HL-60 (cell line): Measurements from ENCODE around the gene HMCN1.

ENCODE experiments used
- DNase-seq, 2 experiments: peaks; one replicate each; pipeline ENCODE4 v3.0.0-alpha.2; 2010 to 2020; ENCODE audit warnings: low read depth in 1 of 2, low spot score in 1 of 2
- H3K27ac ChIP-seq: fragments of 250-450 bp; sonication (Bioruptor Pico); replicated peaks from 2 replicates; pipeline ENCODE4 v1.5.1; 2020; ENCODE audit warnings: mild to moderate bottlenecking, moderate library complexity
- H3K27me3 ChIP-seq: fragments of 250-450 bp; sonication (Bioruptor Pico); 2 replicates; pipeline ENCODE4 v1.5.1; 2021; ENCODE audit warnings: mild to moderate bottlenecking, moderate library complexity; ENCODE audit not compliant: insufficient read depth, poor library complexity, severe bottlenecking
- H3K4me3 ChIP-seq: replicated peaks from 2 replicates; pipeline ENCODE4 v1.5.1; 2011; ENCODE audit warnings: mild to moderate bottlenecking, control low read depth, low read length; ENCODE audit not compliant: insufficient read depth
- CTCF ChIP-seq: IDR thresholded peaks from one replicate; pipeline ENCODE4 v1.5.1; 2011; ENCODE audit warnings: low read length, control low read depth, inconsistent platforms; ENCODE audit not compliant: insufficient read depth
- GABPA ChIP-seq: IDR thresholded peaks from 2 replicates; pipeline ENCODE4 v1.6.1; 2012; ENCODE audit warnings: low read depth
- POLR2AphosphoS5 ChIP-seq: IDR thresholded peaks from 2 replicates; pipeline ENCODE4 v1.6.1; 2012; ENCODE audit warnings: low read depth
- SPI1 ChIP-seq: IDR thresholded peaks from 2 replicates; pipeline ENCODE4 v1.6.1; 2012; ENCODE audit warnings: low read depth, mild to moderate bottlenecking, borderline replicate concordance
- TF ChIP-seq, protein P1 (sequence below): IDR thresholded peaks from 2 replicates; pipeline ENCODE4 v1.6.1; 2012; ENCODE audit warnings: low read depth; ENCODE audit not compliant: insufficient replicate concordance

The HMCN1 gene

DNA sequence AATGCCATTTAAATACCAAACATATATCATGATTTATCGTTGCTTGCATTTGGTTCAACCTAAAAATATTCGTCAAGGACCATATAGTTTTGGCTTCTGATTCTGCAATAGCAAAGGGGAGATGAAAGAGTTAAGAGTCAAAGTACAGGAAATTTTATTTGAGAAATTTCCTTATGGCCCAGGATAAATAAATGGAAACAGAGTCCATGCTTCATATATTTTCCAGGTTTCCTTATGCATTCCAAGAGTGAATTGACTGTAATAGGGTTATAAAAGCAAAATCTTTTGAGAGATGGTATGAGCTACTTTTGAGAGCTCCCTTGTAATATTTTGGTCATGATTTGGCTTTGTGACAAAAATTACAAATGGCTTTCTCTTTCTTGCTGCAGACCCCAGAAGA, 140.1 kb downstream of the HMCN1 start:
- peaks cover 4% of the 10 kb centered on the region for H3K27me3 ChIP-seq
- H3K27ac ChIP-seq = no peak overlapping the region
- no peak overlapping the region for H3K4me3 ChIP-seq
- TF ChIP-seq CTCF (no peak), SPI1 (no peak), GABPA (no peak), POLR2AphosphoS5 (no peak)
- TF ChIP-seq, protein P1, sequence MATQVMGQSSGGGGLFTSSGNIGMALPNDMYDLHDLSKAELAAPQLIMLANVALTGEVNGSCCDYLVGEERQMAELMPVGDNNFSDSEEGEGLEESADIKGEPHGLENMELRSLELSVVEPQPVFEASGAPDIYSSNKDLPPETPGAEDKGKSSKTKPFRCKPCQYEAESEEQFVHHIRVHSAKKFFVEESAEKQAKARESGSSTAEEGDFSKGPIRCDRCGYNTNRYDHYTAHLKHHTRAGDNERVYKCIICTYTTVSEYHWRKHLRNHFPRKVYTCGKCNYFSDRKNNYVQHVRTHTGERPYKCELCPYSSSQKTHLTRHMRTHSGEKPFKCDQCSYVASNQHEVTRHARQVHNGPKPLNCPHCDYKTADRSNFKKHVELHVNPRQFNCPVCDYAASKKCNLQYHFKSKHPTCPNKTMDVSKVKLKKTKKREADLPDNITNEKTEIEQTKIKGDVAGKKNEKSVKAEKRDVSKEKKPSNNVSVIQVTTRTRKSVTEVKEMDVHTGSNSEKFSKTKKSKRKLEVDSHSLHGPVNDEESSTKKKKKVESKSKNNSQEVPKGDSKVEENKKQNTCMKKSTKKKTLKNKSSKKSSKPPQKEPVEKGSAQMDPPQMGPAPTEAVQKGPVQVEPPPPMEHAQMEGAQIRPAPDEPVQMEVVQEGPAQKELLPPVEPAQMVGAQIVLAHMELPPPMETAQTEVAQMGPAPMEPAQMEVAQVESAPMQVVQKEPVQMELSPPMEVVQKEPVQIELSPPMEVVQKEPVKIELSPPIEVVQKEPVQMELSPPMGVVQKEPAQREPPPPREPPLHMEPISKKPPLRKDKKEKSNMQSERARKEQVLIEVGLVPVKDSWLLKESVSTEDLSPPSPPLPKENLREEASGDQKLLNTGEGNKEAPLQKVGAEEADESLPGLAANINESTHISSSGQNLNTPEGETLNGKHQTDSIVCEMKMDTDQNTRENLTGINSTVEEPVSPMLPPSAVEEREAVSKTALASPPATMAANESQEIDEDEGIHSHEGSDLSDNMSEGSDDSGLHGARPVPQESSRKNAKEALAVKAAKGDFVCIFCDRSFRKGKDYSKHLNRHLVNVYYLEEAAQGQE = no peak
- DNase-seq = no peak

DNA sequence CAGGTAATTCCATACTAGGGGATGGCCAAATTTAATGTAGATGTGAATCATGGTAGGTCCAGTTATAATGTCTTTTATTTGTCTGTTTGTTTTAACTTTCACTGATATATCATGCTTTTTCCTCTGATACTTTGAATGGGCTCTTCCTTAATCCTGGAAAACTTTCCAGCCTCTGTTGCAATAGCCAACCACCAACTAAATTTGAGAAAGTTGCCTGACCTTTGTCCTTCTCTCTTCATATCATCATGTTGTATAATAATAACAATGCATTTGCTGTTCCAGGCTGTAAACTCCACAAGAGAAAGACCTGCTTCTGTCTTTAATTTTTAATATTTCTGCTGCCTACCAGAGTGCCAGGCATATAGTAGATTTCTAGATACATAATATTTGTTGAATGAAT, 146.1 kb downstream of the HMCN1 start:
- no peak for TF ChIP-seq CTCF
- no peak for TF ChIP-seq GABPA
- TF ChIP-seq SPI1 = no peak
- no peak for TF ChIP-seq POLR2AphosphoS5
- TF ChIP-seq, protein P1 = no peak

DNA sequence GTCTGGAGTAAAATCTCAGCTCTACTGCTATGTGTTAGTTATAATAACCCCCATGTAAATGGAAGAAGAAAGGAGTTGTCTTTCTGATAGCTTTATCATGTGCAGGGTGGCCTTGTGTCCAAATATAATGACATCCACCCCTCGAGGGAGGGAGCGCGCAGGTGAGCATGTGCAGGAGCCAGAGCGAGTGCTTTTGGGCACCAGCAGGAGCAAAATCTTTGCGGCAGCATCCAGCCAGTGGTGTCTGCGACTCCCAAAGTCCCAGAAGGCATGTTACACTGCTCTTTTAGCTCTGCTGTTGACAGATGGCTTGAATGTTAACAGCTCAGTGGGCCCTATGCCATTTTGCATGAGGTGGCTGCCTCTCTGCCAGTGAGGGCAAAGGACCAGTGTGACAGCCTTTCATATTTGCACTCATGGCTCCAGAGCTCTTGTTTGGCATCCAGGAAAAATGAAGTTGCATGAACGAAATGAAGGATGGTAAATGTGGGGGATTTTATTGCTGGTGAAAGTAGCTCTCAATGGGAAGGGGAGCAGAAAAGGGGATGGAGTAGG, 146.7 kb downstream of the HMCN1 start:
- DNase-seq = no peak
- TF ChIP-seq POLR2AphosphoS5 = no peak
- TF ChIP-seq CTCF = no peak
- TF ChIP-seq SPI1 = no peak
- TF ChIP-seq, protein P1 = no peak
- no peak for TF ChIP-seq GABPA
- no peak overlapping the region for H3K27ac ChIP-seq
- H3K4me3 ChIP-seq = no peak overlapping the region
- H3K27me3 ChIP-seq = no peaks in the 10 kb centered on the region

More for the DNA sequence above, 146.1 kb downstream of the HMCN1 start:
- Histone ChIP-seq H3K27me3 (no peaks in the 10 kb centered on the region), H3K4me3 (no peak overlapping the region), H3K27ac (no peak overlapping the region)
- DNase-seq = no peak
